SK-N-SH treated with all-trans-retinoic acid at 6 μM for 48 hours (cell line): ENCODE measurements around the gene CYP39A1.

Experiments used
- ESRRG ChIP-seq: fragments of 250-450 bp; sonication (Bioruptor Pico); IDR thresholded peaks from 2 replicates; pipeline ENCODE4 v1.6.1; 2021; ENCODE audit warnings: mild to moderate bottlenecking
- PPARA ChIP-seq: fragments of 250-450 bp; sonication (Bioruptor Pico); IDR thresholded peaks from 2 replicates; pipeline ENCODE4 v1.5.0; 2020; ENCODE audit warnings: mild to moderate bottlenecking, borderline replicate concordance
- RARB ChIP-seq: fragments of 250-450 bp; sonication (Bioruptor Pico); IDR thresholded peaks from 2 replicates; pipeline ENCODE4 v1.8.0; 2021; ENCODE audit warnings: mild to moderate bottlenecking, moderate library complexity
- TOX ChIP-seq: fragments of 250-450 bp; sonication (Bioruptor Pico); IDR thresholded peaks from 2 replicates; pipeline ENCODE4 v1.8.0; 2021; ENCODE audit warnings: mild to moderate bottlenecking, moderate library complexity, borderline replicate concordance
- ZFP30 ChIP-seq: fragments of 450-650 bp; formaldehyde crosslinking; IDR thresholded peaks from 2 replicates; pipeline ENCODE4 v1.5.0; 2022; ENCODE audit warnings: mild to moderate bottlenecking, moderate library complexity
- ZNF565 ChIP-seq: fragments of 450-650 bp; formaldehyde crosslinking; conservative IDR thresholded peaks from 2 replicates; pipeline ENCODE4 v1.5.0; 2020; ENCODE audit warnings: low read depth, mild to moderate bottlenecking, moderate library complexity
- ZNF70 ChIP-seq: fragments of 450-650 bp; formaldehyde crosslinking; IDR thresholded peaks from 2 replicates; pipeline ENCODE4 v1.5.0; 2020; ENCODE audit warnings: mild to moderate bottlenecking, moderate library complexity
- ZNF8 ChIP-seq: fragments of 450-650 bp; formaldehyde crosslinking; IDR thresholded peaks from 2 replicates; pipeline ENCODE4 v1.5.0; 2020; ENCODE audit warnings: mild to moderate bottlenecking, moderate library complexity

- no peak for TF ChIP-seq TOX (CRISPR knock-in tag)
- TF ChIP-seq ZFP30 (CRISPR knock-in tag): no peak
- no peak for TF ChIP-seq ESRRG (CRISPR knock-in tag)
- TF ChIP-seq ZNF565 (CRISPR knock-in tag): no peak
- TF ChIP-seq ZNF70 (CRISPR knock-in tag): no peak
- no peak for TF ChIP-seq PPARA (CRISPR knock-in tag)
- no peak for TF ChIP-seq RARB (CRISPR knock-in tag)
- no peak for TF ChIP-seq ZNF8 (CRISPR knock-in tag)
These were observed 401 bp downstream of the CYP39A1 start for GRCh38 chr6:46652232-46652602.
